Tibial nerve (tissue), 4 donors: ENCODE measurements around the gene USF3. TPM values are rescaled to one million over a fixed set of nuclear protein-coding genes. Genes with fewer than 3 reads are reported as not detected.
"Not testable (repeated sequence)": the region's sequence is repeated elsewhere in the genome, so short reads cannot be mapped to it uniquely, and the experiment has no call there.

Source experiments
- DNase-seq, 2 donors: peaks; one replicate each; pipeline ENCODE4 v3.0.0-alpha.2; 2019; ENCODE audit warnings: low spot score in 2 of 2
- H3K27ac ChIP-seq, 4 donors: fragments of 200-600 bp; sonication (generic) in 3 of 4; one replicate each; pipeline ENCODE4 v1.5.1; 2017 to 2019; ENCODE audit warnings: mild to moderate bottlenecking in 1 of 4
- H3K27me3 ChIP-seq, 2 donors: fragments of 200-600 bp; sonication (generic) in 1 of 2; one replicate each; pipeline versions ENCODE4 v1.5.1 to v1.6.0; 2017 to 2019
- H3K36me3 ChIP-seq, 3 donors: fragments of 200-600 bp; sonication (generic); one replicate each; pipeline ENCODE4 v1.5.1; 2018 to 2019
- H3K4me1 ChIP-seq, 4 donors: fragments of 200-600 bp; sonication (generic) in 3 of 4; one replicate each; pipeline ENCODE4 v1.5.1; 2017 to 2019
- H3K4me3 ChIP-seq, 4 donors: fragments of 200-600 bp; sonication (generic) in 3 of 4; one replicate each; pipeline ENCODE4 v1.5.1; 2017 to 2019; ENCODE audit warnings: mild to moderate bottlenecking in 1 of 4, moderate library complexity in 1 of 4
- H3K9me3 ChIP-seq, 4 donors: fragments of 200-600 bp; sonication (generic) in 3 of 4; one replicate each; pipeline ENCODE4 v1.5.1; 2017 to 2019
- EP300 ChIP-seq, 2 donors: sonication (generic); formaldehyde crosslinking; IDR thresholded peaks; one replicate each; pipeline ENCODE4 v1.6.1; 2017; ENCODE audit warnings: antibody characterized with exemption in 2 of 2, mild to moderate bottlenecking in 1 of 2
- POLR2A ChIP-seq, 2 donors: fragments of 450-650 bp; IDR thresholded peaks; one replicate each; pipeline ENCODE4 v1.6.1; 2017; ENCODE audit warnings: antibody characterized with exemption in 2 of 2, mild to moderate bottlenecking in 2 of 2, moderate library complexity in 2 of 2
- WGBS, 2 donors: methylation state at CpG; one replicate each; pipeline ENCODE4 v1.1.5; 2018; 5-methylcytosine and 5-hydroxymethylcytosine counted together
- total RNA-seq, 4 donors: library from RNA; depleted of rRNA; stranded (reverse); fragments of >200 nt; gene quantifications; one replicate each; pipeline ENCODE4 v1.1.0, GENCODE V29; 2016
- TF ChIP-seq, protein P1 (sequence below), 5 experiments: fragments of 200-600 bp in 3 of 5; fragments of 450-650 bp in 2 of 5; sonication (generic) in 3 of 5; IDR thresholded peaks; one replicate each; pipeline ENCODE4 v1.5.1; 2016 to 2019; ENCODE audit warnings: antibody characterized with exemption in 5 of 5, mild to moderate bottlenecking in 3 of 5, moderate library complexity in 2 of 5

Gene USF3
- total RNA-seq, 4 donors from 2014 or later: 16.8 to 22.6 (median 19.4) TPM

DNA sequence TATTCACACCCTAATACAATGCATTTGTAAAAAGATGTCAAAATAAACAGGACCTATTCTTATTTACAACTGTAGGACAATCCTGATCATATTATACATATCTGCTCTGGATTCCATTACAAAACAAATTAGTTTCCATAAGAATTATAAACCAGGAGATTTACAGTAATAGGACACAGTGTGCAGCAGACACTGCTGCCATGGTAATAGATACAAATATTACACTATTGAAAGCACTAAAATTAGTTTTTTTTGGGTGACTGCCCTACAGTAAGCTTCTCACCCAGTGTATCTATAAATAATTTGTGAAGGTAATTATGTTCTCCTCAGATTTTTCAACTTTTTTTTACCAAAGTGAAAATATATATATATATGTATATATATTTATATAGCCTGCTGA, 47.9 kb downstream of the USF3 start:
- Histone ChIP-seq H3K36me3 (peaks cover 0 to 4% (median 0%) of the 10 kb centered on the region in 3 donors), H3K27ac (no peak overlapping the region), H3K27me3 (no peaks in the 10 kb centered on the region), H3K9me3 (peaks cover 0 to 28% (median 0%) of the 10 kb centered on the region in 4 donors), H3K4me3 (no peak overlapping the region), H3K4me1 (no peaks in the 10 kb centered on the region)
- DNase-seq: no peak
- TF ChIP-seq, protein P1, sequence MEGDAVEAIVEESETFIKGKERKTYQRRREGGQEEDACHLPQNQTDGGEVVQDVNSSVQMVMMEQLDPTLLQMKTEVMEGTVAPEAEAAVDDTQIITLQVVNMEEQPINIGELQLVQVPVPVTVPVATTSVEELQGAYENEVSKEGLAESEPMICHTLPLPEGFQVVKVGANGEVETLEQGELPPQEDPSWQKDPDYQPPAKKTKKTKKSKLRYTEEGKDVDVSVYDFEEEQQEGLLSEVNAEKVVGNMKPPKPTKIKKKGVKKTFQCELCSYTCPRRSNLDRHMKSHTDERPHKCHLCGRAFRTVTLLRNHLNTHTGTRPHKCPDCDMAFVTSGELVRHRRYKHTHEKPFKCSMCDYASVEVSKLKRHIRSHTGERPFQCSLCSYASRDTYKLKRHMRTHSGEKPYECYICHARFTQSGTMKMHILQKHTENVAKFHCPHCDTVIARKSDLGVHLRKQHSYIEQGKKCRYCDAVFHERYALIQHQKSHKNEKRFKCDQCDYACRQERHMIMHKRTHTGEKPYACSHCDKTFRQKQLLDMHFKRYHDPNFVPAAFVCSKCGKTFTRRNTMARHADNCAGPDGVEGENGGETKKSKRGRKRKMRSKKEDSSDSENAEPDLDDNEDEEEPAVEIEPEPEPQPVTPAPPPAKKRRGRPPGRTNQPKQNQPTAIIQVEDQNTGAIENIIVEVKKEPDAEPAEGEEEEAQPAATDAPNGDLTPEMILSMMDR (IDR thresholded peaks at IDR 0.05): no peak

DNA sequence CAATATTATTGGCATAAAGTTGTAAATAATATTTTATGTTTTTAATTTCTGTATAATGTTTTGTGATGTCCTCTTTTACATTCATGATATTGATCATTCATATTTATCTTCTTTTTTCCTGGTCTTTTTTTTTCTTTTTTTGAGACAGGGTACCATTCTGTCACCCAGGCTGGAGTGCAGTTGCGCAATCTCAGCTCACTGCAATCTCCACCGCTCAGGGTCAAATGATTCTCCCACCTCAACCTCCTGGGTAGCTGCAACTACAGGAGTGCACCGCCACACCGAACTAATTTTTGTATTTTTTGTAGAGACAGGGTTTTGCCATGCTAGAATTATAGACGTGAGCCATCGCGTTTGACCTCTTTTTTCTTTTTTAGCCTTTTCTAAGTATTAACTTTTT, 52.9 kb downstream of the USF3 start:
- Histone ChIP-seq H3K27ac (no peak overlapping the region), H3K9me3 (peaks cover 0 to 28% (median 0%) of the 10 kb centered on the region in 4 donors), H3K4me3 (no peak overlapping the region), H3K36me3 (no peaks in the 10 kb centered on the region), H3K4me1 (no peaks in the 10 kb centered on the region), H3K27me3 (no peaks in the 10 kb centered on the region)
- 95 to 97% methylated on average over 7 of the region's 7 CpGs for WGBS, 2 donors
- TF ChIP-seq, protein P1 (IDR thresholded peaks at IDR 0.05): no peak
- TF ChIP-seq EP300 (IDR thresholded peaks at IDR 0.05) (no peak), POLR2A (IDR thresholded peaks at IDR 0.05) (no peak)
- no peak for DNase-seq

DNA sequence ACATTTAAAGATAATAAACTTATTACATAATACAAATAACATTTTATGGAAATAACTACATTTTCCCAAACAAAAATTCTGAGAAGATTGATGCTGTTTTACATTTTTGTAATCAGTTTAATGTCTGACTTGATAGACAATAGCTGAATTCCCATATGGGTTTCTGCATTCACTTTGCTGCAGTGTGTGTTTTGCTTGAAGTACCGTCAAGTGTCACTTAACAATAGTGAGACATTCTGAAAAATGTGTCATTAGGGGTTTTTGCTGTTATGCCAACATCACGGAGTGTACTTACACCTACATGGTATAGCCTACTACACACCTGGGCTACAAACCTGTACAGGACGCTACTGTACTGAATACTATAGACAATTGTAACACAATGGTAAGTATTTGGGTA, 57.5 kb downstream of the USF3 start:
- Histone ChIP-seq H3K27me3 (no peaks in the 10 kb centered on the region), H3K27ac (no peak overlapping the region), H3K4me3 (no peak overlapping the region), H3K4me1 (no peaks in the 10 kb centered on the region), H3K9me3 (no peaks in the 10 kb centered on the region), H3K36me3 (no peaks in the 10 kb centered on the region)
- TF ChIP-seq POLR2A (IDR thresholded peaks at IDR 0.05) (no peak), EP300 (IDR thresholded peaks at IDR 0.05) (no peak)
- TF ChIP-seq, protein P1 (IDR thresholded peaks at IDR 0.05): no peak
- 94 to 95% methylated on average over 3 of the region's 3 CpGs for WGBS, 2 donors
- DNase-seq: no peak

DNA sequence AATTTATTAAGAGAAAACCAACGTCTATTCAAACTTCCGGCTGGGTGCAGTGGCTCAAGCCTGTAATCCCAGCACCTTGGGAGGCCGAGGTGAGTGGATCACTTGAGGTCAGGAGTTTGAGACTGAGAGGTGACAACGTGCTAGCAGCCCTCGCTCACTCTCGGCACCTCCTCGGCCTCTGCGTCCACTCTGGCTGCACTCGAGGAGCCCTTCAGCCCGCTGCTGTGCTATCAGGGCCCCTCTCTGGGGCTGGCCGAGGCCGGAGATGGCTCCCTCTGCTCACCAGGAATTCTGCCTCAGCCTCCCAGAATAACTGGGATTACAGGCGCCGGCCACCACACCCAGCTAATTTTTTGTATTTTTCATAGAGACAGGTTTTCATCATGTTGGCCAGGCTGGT, 58.7 kb downstream of the USF3 start:
- WGBS, 2 donors: 89 to 91% methylated on average over 12 to 14 of the region's 14 CpGs
- no peaks in the 10 kb centered on the region for H3K36me3 ChIP-seq

DNA sequence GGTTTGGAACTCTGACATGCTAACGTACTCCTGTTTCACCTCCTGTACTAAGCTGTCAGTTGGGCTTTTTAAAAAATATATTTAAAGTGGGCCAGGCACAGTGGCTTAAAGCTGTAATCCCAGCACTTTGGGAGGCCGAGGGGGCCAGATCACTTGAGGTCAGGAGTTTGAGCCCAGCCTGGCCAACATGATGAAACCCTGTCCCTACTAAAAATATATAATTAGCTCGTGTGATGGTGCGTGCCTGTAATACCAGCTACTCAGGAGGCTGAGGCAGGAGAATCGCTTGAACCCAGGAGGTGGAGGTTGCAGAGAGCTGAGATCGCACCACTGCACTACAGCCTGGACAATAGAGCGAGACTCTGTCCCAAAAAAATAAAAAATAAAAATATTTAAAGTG, 60.4 kb downstream of the USF3 start:
- WGBS, 2 donors: 88 to 89% methylated on average over 7 of the region's 7 CpGs
- H3K27ac ChIP-seq: not testable (repeated sequence)

More for the DNA sequence above, 58.7 kb downstream of the USF3 start:
- H3K9me3 ChIP-seq: no peaks in the 10 kb centered on the region
- no peaks in the 10 kb centered on the region for H3K27me3 ChIP-seq
- TF ChIP-seq, protein P1 (IDR thresholded peaks at IDR 0.05): no peak
- no peak for TF ChIP-seq POLR2A (IDR thresholded peaks at IDR 0.05)
- no peak for TF ChIP-seq EP300 (IDR thresholded peaks at IDR 0.05)
- no peak overlapping the region for H3K4me3 ChIP-seq
- no peaks in the 10 kb centered on the region for H3K4me1 ChIP-seq
- H3K27ac ChIP-seq: no peak overlapping the region
- no peak for DNase-seq

More for the DNA sequence above, 60.4 kb downstream of the USF3 start:
- not testable (repeated sequence) for H3K9me3 ChIP-seq, H3K36me3 ChIP-seq, DNase-seq, H3K4me3 ChIP-seq, H3K27me3 ChIP-seq, H3K4me1 ChIP-seq
